GM19023 (cell line): ENCODE results near the gene DNAJB12.
"Not testable (repeated sequence)": the region's sequence is repeated elsewhere in the genome, so short reads cannot be mapped to it uniquely, and the experiment has no call there.

Experiments
- ATAC-seq: cut with Tn5 transposase; IDR thresholded peaks from one replicate; pipeline ENCODE4 v1.9.1; 2021; ENCODE audit warnings: mild to moderate bottlenecking, moderate library complexity; ENCODE audit not compliant: unreplicated experiment

Gene DNAJB12

DNA sequence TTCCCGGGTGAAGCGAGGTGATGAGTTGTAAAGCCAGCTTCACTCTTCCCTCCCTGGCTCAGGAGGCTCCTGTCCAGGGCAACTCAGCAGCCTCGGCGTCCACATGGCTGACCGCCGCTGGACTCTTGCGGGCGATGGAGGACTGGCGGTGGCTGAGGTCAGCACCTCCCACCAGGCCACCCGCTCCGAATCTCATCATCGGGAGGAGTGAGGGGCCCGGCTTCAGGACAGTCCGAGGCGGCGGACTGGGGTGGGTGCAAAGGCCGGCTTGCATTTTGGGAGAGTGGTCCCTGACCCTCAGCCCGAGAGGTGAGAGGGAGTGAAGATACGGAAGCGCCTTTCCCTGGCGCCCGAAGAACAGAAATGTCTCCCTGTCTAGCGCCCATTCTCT is 759 bp downstream of the DNAJB12 start:
- peak; percentile 6 for ATAC-seq

DNA sequence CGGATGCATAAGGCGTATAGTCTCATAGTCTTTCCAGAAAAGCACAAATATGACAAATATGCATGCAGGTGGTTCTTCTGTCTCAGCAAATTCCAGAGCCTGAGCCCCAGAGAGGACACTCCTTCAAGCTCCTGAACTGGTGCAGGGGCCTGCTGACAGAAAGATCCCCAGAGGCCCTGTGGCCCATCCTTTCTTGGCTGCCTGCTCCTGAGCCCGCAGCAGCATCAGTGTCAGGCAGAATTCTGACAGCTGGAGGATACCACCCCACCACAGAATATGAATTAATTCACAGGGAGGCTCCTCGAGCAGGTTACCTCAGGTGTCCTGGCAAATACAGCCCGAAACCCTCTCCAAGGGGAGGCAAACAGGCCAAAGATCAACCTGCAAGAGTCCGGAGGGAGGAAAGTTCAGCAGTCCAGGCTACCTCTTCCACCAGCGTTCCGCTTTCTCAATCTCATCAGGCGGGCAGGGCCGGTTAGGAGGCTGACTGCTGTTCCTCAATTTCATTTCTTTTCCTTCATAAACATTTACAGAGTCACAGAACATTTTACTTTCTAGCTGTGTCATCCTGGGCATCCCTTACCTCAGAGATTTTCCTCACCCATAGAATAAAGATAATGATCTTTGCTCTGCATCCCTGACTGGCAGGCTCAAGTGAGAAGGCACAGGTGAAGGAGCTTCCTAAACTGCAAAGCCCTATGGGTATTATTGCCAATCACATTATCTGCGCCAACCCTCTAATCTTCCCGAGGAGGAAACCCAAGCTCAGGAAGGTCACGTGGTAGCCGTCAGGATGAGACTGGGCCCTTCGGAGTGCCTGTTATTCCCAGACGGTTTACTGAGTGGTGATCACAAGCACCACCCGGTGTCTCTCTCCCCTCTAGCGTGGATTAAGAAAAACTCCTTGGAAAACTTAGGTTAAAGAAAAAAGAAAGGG is 1.4 kb downstream of the DNAJB12 start:
- no peak for ATAC-seq

DNA sequence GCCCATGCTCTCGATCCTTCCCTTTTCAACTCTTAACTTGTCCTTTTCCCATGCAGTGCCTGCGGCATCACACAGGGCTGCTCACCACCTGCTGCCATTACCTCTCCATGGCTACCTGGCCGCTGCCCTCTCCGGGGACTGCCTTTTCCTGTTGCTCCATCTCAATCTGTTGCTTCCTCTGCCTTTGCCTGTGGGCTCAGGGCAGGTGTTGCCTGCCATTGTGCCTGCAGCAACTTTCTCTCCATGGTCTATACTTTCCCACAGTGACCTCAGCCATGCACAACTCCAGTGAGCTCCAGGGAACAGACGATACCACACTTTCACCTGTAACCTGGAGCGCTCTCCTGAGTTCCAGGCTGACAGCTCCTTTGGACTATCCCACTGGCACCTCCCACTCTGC is 3.2 kb downstream of the DNAJB12 start:
- ATAC-seq = no peak

DNA sequence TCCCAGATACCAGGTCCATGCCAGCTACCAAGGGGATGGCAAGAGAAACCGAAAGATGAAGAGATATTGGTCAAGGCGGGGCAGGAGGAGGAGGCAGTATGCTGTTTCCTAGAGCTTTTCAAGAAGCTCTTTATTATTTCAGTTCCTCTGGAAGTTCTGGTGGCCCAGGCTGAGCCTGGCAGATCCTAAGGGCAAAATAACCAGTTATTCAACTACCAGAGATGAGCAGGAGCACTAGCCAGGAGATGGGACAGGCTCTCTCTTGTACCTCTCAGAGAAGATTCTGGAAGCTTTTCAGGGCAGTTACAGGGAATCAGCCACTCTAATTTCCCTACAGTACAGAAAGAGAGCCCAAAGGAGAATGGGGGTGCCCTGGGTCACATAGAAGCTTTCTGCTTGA is 5.3 kb downstream of the DNAJB12 start:
- no peak for ATAC-seq

DNA sequence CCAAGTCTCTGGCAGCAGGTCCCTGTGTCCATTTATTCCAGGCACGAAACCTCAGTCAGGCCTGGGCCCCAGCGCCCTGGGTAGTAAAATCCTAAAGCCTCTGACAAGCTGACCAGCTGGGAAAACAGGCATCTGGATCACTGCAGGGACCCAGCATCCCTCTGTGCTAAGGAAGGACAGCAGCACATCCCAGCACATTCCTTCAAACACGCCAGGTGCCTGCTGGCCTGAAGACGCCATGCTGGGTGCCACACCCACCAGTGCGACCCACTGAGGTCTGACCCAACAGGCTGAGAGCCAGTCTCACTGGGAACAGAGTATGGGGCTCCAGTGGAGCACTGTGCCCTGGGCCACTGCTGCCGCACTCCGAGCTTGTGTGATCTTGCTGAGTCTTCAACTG is 6.4 kb downstream of the DNAJB12 start:
- ATAC-seq = no peak

DNA sequence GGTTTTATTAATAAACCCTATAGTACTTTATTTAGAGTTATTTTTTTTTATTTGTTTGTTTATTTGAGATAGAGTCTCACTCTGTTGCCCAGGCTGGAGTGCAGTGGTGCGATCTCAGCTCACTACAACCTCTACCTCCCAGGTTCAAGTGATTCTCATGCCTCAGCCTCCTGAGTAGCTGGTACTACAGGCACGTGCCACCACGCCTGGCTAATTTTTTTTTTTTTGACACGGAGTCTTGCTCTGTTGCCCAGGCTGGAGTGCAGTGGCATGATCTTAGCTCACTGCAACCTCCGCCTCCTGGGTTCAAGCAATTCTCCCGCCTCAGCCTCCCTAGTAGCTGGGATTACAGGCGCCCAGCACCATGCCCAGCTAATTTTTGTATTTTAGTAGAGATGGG is 8.6 kb downstream of the DNAJB12 start:
- not testable (repeated sequence) for ATAC-seq

DNA sequence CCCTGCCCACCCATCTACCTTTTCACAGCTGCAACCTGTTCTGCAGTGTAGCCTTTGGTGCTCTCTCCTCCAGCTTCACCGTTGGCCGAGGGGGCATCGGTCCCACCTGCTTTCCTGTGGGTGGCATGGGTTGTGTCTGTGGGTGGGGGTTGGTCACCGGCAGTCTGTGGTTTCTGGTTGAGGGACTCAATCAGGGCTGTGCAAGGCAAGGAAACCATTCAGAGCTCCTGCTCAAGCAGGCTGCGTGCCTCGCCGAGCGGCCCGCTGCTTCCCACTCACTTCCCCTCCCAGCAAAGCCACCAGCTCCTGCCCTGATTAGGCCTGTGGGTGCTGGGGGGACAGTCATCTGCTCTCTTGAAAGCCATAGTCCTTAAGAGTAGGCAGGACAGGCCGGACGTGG is 9.8 kb downstream of the DNAJB12 start:
- ATAC-seq = no peak

DNA sequence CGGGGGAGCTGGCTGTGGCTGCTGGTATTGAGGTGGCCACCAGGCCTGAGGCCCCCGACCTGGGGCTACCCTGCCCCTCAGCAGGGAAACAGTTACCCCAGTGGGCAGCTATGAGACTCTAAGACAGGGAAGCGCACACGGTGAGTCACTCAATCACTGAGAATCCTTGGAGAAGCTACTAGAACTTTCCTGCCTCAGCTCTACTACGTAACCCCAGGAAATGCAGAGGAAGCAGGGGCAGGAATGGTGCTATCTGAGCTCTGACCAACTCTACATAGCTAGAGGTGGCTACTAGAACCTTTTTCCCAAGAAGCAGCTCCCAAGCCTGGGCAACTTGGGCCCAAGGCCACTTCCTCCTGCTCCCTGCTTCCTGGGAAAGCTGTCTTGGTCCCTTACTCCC is 11.8 kb downstream of the DNAJB12 start:
- no peak for ATAC-seq

DNA sequence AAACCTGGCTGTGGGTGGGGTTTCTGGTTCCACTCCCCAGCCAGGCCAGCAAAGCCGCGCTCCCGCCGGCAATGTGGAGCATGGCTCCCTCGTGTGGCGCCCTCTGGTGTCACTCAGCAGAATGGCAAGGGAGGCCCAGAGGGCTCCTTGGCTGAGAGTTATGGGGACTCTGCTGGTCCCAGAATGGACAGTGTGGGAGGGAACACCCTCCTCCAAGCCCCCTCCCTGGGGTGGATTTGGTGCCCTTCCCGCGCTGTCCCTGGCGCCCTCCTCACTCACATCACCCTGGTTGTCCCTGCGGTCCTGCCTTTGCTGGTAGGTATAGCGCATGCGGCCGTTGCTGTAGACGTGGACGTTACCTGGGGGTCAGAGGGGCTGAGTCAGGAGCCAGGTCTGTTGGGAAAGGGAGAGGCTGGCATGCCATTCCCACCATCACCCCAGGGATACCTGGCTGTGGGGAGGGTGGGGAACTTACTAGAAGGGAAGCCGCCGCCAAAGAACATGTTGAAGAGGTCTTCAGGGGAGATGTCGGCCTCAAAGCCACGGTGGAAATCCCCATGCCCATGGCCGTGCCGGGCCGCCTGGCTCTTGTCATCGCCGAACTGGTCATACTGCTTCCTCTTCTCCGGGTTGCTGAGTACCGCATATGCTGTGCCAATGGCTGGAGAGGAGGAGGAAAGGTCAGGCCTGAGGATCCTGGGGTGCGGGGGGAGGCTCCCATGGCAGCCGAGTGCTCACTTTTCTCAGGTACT is 14.0 kb downstream of the DNAJB12 start:
- no peak for ATAC-seq

DNA sequence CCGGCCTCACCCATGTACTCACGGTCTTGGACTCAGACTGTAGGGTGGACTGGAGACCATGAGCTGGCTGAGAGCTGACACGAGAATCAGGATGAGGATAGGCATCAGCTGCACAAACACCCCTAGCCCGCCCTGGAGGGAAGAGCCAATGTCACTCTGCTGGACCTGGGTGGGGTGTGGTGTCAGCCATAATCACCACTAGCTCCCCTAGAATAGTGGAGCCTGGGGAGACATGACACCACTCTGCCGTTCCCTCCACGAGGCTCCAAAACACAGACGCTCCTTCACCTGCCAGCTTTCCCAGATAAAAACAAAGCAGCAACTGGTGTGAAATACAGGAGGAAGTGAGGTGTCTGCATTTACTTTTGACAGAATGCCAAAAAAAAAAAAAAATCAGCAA is 16.5 kb downstream of the DNAJB12 start:
- ATAC-seq = no peak

DNA sequence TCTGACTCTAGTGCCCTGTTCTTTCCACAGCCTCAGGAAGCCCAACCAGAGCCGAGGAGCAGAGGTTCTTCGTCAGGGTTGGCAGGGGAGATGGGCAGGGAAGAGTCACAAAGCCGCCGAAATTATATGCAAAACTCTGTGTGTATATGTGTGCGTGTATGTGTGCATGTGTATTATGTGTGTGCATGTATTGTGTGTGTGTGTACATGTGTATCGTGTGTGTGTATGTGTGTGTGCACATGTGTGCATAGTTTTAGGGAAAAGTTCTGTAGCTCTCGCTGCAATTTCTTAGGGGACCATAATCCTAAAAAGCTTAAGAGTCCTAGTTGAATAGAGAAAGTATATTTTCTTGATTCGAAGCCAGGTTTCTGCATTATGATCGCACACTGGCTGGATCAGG is 17.0 kb downstream of the DNAJB12 start:
- ATAC-seq = no peak

DNA sequence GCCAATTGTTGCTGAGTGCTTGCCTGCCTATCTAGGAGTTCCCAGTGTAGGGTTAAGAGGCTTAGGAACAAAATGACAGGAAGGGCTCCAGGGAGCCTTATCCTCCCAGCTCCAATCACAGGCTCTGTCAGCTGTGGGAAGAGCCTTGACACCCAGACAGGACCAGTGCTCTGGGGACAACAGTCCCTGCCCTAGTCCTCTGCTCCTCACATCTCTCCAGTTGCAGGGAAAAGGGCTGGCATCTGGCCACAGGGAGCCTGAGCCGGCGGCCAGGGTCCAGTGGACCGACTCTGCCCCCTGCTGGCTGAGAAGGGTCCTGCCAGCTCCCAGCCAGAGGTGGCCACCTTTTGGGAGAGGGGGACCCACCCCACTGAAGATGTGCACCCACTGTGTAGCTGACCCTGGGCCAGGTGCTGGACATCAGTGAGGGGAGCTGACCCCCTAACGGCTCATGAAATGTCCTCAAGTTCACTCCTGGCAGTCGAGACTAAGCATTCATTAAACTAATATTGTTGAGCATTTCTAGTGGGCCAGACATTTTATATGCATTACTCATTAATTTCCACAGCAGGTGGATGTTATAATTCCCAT is 17.6 kb downstream of the DNAJB12 start:
- no peak for ATAC-seq

DNA sequence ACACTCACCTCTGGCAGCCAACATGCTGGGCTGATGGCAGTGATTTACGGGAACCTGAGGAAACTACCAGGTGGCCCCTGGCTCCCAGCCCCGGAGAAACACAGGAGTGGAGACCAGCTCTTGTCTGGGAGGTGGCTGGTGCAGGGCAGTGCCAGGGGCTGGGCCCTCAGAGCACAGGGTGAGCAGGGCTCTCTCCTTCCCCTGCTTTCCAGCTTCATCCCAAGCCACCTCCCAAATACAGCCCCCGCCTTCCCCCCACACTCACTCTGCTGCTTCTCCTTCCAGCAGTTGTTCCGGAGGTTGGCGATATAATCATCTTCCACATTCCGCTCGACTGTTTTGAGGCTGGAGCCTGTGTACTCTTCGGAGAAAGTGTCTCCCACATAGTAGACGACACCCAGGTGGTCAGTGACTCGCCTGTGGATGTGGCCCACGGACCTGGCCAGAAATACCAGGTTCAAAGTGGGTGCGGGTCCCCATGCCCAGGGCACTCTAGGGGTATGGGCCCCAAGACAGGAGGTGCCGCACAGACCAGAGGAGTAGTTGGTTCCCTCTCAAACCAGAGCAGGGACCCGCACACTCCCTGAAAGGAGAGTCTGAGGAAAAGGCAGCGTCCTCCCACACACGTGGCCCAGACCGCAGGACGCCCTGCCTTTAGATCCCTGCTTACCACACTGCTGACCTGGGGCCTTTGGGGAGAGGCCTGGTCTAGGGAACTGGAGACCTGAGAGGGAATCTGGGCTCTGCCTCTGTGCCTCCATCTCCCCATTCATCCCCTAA is 18.3 kb downstream of the DNAJB12 start:
- ATAC-seq = no peak

DNA sequence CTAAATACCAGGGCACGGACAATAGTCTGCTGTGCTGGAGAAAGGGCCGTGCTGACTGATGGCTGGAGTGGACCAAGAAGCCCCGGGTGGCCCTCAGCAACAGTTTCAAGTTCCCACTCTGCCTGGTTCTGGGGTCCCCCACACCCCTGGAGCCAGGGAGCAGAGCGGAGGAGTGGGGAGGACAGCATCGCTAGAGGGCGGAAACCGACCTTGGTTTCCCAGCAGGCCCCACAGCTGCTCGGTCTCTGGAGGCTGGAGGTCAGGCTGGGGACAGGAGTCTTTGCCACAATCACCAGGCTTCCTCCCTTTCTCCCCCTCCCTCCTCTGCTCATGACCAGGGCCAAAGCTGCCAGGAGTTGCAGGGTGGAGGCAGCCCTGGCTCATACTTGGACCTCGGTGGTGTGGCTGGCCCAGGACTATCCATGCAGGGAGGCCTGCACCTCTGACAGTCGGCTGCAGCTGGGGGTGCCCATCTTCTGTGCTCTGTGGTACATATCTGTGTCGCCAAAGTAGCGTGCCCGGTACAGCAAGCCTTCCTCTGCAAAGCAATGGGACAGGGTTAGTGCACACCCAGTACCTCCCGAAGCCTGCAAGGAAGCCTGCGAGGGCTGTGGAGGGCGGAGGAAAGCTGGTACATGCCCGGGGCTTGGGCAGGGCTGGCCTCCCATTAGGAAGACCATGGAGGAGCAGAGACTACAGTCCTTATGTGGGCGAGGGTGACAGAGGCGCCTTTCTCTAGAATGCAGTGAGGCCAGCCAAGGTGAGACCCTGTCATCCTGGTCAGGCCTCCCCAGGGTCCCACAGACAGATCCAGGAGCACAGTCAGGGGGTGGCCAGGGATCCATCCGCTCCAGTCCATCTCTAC is 19.1 kb downstream of the DNAJB12 start:
- peak; percentile 40 for ATAC-seq

DNA sequence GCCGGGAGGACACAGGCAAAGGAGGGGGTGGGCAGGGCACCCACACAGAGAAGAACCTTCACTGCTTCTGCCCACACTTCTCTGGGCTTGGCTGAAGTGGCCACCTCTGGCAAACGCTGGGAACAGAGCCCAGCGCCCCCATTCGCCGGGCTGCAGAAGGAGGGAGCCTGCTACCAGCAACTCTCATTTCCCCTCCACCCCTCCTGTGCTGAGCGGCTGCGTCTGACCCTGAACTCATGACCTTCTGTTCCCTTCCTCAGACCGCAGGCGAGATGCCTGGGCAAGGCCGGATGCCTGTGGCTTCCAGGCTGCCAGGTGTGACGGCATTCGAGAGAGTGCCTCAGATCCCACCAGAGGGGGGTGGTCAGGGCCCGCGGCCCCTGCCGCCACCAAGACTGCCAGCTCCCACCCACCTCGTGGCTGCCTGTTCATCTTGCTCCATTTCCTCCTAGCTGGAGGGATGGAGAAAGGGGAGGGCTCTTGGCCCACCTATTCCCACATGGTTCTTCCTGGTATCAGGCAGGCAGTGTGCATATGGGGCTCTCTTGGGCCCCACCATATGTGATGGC is 19.8 kb downstream of the DNAJB12 start:
- ATAC-seq = peak; percentile 64

DNA sequence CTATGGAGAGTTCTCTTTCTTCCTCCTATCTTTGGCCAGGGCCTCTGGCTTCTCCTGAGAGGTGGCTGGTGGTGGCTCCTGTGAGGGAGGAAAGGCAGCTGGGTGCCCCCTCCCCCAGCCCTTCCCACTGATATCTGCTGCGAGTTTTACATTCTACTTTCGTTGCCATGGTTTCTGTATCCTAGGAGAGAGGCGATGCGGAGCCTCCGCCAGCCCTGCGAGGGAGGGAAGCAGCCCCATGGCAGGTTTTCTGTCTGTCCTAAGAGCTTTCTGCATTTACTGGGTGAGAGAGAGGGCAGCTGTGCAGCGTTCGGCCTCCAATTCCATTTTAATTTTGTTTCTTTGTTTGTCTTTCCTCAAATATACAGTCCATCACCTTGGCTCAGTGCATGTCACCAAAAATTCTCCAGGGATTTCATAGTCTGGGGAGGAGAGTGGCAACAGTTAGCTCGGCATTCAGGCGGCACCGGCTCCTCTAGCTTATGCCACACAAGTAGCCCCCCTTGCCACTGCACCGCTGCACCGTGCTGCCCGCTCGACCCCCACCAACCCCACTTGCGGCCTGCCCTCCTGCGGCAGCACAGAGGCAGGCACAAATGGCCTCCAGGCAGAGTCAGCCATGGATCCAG is 20.4 kb downstream of the DNAJB12 start:
- no peak for ATAC-seq

DNA sequence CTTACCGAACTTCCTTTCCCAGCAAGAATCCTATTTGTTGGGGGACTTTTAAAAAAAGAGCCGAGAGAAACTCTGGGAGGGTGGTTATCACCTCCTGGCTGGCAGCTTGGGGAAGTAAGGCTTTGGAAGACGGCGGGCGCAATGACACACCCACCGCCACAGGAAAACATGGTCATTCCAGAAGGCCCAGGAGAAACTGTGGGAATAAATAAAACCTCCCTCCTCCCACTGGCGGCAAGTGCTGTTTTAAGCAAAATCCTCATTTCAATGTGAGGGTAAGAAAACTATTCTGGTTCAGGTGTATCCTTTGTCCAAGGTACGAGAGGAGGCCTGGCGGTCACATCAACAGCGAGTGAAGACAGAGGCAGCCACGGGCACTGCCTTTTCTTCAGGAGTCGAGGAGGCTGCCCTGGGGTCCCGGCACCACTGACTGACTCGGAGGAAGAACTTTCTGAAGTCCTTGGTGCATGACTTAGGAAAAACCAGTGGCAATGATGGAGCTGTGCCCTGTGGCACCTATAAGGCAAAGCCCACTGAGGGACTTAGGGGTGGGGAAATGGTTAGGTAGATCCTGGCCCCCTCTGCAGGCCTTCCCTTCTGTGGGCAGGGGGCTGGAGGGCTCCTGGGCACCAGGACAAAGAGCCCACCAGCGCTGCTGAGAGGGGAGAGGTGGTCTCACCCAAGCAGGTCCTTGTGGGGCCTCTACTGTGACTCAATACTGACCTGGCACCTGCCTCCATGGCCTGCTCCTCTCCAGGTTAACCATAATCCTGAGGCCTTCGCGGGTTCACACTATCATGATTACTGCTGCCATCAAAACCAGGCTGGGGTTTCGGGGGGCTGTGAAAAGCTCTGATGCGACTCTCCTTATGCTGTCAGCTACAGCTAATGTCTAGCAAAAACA is 21.4 kb downstream of the DNAJB12 start:
- no peak for ATAC-seq

DNA sequence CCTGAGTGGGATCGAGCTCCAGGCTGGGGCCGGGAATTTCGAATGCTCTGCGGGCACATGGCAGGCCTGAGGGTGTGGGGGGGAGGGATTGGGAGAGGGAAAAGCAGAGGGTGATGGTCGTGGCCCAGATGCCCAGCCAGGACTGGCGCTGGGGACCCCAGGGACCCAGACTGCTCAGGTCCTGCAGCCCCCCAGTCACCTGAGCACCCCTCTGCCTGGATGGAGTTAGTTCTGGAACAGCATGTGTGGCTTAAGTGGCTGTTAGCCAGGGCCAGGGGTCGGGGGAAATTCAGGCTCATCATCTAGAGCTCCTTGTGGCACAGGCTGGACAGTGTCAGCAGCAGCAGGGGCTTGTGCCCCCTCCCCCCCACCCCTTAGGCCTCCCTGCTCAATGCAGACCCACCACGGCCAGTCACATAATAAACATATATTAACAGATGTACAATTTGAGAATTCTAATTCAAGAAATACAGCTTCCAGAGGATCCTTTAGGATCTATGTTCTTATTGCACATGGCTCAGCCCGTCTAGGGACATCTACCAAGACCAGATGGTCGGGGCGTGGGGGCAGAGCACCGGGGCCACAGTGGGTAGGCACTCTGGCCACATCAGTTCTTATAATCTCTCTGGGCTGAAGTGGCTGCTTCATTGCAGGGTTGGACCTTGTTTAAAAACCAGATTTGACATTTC is 22.2 kb downstream of the DNAJB12 start:
- no peak for ATAC-seq
